Skin epidermis (tissue), 12 donors: ENCODE data around the gene BCL2L1.
"Not testable (repeated sequence)": the region's sequence is repeated elsewhere in the genome, so short reads cannot be mapped to it uniquely, and the experiment has no call there.

Experiments used
- H3K27ac ChIP-seq, 21 experiments: fragments of 200-600 bp; sonication (generic) in 11 of 21; one replicate each; pipeline ENCODE4 v1.5.0; 2020; ENCODE audit warnings: mild to moderate bottlenecking in 3 of 21, inconsistent platforms in 2 of 21, moderate library complexity in 2 of 21
- H3K4me3 ChIP-seq, 7 experiments: fragments of 200-600 bp; sonication (generic) in 2 of 7; one replicate each; pipeline ENCODE4 v1.5.0; 2020; ENCODE audit warnings: inconsistent platforms in 2 of 7, mild to moderate bottlenecking in 2 of 7, moderate library complexity in 1 of 7

Gene BCL2L1

DNA sequence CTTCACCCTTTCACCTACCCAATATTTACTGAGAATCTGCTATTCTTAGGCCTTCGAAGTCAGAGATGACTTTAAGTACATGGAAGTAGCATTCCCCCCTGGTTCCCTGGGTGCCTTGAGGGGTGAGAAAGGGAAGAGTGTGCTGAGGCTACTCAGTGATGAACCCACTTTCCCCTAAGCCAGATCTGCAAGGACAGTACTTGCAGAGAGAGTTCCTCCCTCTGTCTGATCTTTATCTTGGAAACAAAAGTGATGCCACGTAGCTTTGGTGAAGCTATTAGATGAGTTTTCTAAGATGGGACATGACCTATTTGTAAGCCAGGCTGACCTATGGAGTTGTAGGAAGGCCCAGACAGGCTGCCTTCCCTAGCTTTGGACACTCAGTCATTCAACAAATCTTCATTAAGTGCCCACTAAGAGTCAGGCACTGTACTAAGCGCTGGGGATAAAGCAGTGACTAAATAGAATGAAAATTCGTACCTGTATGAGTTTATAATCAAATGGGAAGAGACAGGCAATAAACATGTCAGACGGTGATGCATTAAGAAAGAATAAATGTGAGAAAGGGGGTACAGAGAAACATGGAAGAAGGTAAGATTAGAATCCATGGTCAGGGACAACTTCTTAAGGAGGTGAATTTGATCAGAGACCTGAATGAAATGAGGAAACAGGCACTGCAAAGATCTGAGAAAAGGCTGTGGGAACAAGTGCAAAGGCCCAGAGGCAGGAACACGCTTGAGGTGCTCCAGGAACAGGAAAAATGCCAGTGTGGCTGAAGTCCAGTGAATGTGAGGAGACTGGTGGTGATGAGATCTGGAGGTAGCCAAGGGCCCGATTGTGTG lies 42.2 kb downstream of the BCL2L1 start:
- peak overlapping the region in 8 of 21 experiments; percentile 3 to 63 (median 34) for H3K27ac ChIP-seq

DNA sequence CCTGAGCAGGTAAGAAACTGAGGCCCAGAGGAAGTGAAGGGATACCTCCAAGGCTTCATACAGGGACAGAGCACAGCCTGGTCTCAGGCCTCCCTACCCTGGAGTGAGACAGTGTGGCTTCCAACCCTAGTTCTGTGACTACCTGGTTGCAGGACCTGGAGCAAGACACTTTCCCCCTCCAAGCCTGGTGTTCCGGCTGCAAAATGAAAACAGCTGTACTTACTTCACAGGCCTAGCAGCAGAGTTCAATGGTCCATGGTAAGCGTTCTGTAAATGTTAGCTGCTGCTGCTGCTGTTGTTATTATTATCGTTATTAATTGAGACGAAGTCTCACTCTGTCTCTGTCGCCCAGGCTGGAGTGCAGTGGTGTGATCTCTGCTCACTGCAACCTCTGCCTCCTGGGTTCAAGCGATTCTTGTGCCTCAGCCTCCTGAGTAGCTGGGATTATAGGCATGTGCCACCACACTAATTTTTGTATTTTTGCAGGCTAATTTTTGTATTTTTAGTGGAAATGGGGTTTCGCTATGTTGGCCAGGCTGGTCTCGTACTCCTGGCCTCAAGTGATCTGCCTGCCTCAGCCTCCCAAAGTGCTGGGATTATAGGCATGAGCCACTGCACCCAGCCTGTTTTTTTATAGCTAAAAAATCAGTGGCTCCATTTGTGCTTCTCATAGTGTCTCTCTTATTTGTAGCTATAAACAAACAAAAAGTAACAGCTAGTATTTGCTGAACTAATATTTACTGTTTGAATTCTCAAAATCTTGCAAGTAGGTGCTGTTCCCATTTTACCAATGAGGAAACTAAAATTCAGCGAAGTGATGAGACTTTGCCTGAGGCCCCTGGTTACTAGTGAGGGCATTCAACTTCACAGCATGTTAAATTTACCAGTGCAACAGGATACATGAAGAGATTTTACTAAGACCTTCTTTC lies 43.0 kb downstream of the BCL2L1 start:
- Histone ChIP-seq H3K27ac (peak overlapping the region in 10 of 21 experiments; percentile 3 to 89 (median 56)), H3K4me3 (no peak overlapping the region)

More for the DNA sequence above, 42.2 kb downstream of the BCL2L1 start:
- no peak overlapping the region for H3K4me3 ChIP-seq

DNA sequence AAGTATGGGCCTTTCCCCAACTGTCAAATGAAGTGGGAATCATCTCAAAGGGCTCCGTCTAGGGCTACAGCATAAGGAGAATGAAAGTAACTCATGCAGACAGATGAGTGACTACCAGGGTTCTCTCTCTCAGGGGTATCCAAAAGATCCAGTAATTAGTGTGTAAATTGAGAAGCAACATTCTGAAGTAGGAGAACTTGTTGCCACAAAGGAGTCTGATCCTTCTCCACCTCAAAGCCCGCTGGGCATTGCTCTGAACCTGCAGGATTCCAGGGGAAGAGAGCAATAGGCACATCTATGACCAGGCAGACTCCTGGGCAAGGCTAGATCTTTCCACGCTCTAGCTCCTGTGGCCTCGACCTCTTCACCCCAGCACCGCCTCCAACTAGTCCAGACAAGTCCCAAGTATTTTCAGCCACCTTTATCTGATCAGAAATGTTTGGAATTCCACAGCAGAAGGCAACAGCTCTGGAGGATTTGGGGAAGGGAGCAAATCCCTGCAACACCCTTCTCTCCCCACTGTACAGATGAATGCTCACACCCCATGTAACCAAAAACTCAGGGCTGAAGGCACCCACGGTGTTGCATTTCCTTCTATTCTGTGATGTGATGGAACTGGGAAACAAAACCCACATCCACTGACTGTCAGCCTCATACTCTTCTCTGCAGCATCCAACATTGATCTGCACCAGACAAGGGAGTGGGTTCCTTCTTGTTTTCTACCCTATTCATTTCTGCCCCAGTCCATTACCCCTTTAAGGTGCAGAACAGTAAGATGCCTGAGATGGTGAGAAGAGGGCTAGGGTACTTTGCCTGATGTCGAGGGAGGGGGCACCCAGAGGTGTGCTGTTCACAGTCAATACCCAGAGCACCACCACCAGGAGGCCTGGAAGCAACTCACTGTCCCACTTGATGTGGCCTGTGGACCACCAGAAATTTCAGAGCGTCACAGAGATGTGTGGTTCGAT lies 44.0 kb downstream of the BCL2L1 start:
- Histone ChIP-seq H3K27ac (peak overlapping the region in 11 of 21 experiments; percentile 10 to 89 (median 39)), H3K4me3 (no peak overlapping the region)

DNA sequence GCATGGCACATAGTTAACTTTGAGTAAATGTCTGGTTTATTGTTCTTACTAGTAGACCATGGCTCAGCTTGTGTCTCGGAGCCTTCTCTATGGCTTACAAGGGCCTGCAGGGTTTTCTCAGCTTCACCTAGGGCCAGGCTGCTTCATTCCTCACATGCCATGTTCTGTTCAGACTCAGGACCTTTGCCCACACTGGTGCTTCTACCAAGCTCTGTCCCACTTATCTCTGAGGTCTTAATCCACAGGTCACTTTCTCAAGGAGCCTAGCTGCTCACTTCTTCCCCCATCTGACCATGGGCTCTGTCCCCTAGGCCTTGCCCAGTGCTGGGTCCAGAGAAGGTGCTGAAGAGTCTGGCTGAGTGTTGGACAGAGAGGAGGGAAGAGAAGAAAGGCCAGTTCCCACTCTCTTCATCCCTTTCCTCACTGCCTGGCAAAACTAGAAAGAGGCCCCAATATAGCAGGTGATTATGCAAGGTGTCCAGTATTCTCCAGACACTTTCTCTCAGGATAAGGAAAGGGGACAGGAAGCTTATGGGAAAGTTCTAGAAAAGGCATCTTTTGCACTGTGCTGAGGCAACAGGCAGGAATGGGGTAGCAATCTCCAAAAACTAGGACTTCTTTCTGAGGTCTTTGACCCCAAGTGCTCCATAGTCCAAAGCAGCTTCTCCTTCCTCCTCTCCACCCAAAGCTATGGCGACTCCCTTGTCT lies 45.0 kb downstream of the BCL2L1 start:
- Histone ChIP-seq H3K4me3 (no peak overlapping the region), H3K27ac (peak overlapping the region in 14 of 21 experiments; percentile 4 to 89 (median 44))

DNA sequence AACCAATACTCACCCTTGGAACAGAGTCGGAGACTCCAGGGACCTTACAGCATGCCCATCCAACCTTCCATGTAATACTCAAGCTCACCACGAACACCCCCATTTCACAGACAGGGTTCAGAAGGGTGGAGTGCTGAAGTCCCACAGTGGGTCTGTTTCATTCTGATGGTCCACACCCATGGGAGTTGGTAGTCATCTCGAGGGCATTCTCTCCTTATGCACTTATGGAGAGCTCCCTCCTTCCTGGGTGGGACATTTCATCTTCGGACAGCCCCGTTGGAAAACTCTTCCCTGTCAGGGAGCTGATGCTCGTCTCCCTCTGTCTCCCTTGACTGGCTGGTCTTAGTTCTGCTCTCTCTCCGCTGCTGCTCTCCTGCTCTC lies 46.1 kb downstream of the BCL2L1 start:
- Histone ChIP-seq H3K4me3 (no peak overlapping the region), H3K27ac (peak overlapping the region in 19 of 21 experiments; percentile 22 to 92 (median 77))

DNA sequence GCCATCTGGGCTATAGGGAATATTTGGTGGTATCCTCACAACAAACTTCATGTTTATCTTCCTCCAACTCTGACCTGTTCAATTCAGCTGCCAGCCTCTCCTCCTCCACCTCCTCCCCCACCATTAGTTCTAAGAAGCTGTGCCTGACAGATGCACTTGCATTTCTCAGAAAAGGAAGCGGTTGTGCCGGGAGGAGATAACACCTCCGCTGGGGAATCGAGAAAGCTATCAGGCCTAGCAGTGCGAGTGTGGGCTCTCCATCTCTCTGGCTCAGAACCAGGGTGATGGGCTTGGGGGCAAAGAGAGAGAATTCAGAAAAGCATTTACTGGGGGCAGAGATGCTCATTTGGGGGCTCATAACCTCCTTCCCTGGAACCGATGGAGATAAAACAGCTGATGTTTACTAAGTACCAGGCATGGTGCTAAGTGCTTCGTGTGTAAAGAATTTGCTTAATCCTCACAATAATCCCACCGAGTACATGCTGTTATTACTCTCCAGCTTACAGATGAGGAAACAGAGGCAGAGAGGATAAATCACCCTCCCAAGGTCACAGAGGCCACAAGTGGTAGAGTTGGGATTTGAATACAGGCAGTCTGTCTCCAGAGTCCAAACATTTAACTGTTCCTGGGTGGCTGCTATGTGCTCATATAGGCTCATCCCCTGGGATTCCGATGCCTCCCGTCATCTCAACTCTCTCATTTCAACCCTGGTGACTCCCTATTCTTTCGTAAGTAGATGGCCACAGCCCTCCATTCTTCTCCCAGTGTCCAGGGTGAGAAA lies 46.6 kb downstream of the BCL2L1 start:
- H3K4me3 ChIP-seq, result peak overlapping the region in 2 of 7 experiments; percentile 5 to 21
- peak overlapping the region; percentile 22 to 92 (median 77) for H3K27ac ChIP-seq

DNA sequence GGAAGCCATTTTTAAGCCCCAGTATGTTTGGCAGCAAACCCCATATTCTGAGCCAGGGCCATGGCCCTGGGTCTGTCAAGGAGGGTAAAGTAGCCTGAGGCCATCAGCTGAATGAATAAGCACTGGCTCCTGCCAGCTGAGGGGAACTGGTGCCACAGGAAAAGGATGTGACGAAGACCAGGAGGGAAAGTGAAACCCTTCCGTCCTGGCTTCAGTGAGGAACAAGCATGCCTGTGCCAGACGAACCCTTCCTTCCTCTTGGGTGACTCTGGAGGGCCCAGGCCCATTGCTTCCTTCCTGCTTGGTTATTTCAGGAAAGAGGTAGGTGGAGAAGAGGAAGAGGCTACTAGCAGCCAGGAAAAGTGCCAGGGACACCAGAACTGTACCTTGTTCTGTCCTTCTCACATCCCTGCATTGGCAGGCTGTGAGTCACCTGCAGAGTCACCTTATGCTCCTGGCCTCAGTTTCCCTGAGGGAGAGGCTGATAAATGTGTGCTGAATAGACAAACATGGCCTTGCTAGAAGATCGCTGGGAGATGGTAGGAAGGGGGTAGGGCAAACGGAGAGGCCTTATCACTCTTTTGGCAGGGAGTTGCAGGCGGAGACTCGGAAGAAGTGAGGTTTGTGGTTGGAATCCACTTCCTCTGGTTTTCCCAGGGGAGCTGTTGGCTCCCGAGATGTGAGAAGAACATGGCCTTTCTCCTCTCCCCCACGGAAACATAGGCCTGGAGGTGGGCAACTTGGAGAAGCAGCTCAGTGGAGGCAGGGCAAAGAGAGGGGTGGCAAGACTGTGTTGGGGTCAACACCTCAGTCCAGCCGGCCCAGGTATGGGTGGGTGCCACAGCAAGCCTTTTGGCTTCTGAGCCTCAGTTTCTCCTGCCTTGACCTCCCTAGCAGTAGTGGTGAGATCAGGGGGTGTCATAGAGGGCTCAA lies 47.5 kb downstream of the BCL2L1 start:
- peak overlapping the region in 4 of 7 experiments; percentile 5 to 21 (median 16) for H3K4me3 ChIP-seq
- H3K27ac ChIP-seq, result peak overlapping the region; percentile 22 to 92 (median 77)

DNA sequence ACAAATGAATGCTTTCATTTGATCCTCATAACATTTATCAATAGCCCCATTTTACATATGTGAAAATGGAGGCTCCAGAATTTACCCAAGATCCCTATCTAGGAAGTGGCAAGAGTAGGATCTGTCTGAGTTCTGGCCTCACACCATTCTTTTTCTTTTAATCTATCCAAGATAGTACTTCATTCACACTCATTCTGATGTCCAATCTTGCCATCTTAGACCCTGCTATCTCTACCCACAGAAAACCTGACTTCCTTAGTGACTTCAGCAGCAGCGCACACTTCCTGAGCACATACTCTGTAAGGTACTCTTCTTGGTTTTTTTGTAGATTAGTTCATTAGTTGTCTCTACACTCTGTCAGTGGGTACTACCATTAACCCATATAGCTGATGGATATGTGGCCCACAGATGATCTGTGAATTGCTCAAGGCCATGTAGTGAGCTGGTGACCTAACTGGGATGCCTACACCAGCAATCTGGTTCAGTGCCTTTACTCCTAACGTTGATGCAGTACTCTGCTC lies 48.7 kb downstream of the BCL2L1 start:
- peak overlapping the region in 19 of 21 experiments; percentile 43 to 92 (median 78) for H3K27ac ChIP-seq

DNA sequence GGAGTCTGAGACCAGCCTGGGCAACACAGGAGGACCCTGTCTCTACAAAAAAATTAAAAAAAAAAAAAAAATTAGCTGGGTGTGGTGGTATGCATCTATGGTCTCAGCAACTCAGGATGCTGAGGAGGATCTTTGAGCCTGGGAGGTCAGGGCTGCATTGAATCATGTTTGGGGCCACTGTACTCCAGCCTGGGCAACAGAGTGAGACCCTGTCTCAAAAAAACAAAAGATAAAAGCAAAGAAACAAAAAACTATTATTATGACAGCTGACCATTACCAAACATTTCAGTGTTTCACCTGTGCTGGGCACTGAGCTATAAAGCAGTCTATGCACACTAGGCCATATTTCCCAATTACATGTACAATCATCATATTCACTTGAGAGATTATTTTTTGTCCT lies 49.2 kb downstream of the BCL2L1 start:
- peak overlapping the region in 15 of 21 experiments; percentile 41 to 92 (median 78) for H3K27ac ChIP-seq
- no peak overlapping the region for H3K4me3 ChIP-seq

More for the DNA sequence above, 48.7 kb downstream of the BCL2L1 start:
- H3K4me3 ChIP-seq, result no peak overlapping the region

DNA sequence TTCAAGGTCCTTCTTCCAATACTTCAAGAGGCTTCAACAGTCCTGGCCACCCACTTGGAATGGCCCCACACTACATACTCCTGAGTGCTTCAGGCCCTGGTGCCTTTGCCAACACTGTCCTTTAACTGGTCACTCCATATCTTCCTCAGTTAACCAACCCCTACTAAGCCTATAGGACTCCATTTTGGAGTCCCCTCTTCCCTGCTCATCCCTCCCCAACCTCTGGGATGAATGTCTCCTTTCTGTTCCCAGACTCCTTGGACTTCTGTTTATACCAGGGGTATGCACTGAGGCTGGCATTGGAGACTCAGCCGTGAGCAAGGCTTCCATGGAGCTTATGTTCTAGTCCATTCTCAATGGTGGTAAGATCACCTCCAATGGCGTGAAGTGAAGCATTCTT lies 51.3 kb downstream of the BCL2L1 start:
- peak overlapping the region in 17 of 21 experiments; percentile 22 to 89 (median 70) for H3K27ac ChIP-seq
- no peak overlapping the region for H3K4me3 ChIP-seq

DNA sequence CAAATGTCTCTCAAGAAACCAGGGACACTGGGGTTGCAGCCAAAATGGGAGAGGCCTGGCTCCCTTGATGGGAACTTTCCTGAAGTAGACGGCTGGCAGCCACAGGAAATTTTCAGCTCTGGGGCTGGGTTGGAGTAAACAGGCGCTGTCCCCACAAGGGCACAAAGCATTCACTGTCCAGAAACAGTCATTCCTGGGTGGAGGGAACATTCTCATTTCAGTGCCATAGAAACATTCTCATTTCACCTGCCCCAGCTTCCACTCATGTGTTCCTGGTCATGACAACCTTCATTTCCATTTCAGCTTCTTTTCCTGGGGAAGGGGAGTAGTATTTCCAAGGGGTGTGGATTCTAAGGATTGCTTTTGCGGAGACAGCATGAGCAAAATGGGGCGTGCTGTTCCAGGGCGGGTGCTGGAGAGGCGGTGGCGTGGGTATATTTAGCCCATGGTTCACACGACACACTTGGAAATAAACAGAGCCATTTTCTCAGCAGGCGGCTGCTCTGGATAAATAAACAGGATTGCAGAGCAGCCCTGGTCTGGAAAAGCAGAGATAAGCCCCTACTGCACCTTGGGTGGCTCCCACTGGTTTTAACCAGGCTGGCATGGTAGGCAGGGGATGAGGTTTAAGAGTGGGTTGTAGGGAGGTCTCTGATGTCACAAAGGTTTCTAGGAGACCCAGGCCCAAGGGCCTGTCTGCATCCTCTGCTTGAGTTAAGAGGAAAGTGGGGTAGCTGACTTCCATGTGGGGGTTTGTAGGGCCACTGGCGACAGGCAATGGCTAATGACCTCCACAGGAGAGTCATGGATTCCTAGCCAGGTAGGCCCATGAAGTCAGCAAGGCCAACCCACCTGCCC lies 52.1 kb downstream of the BCL2L1 start:
- H3K4me3 ChIP-seq, result no peak overlapping the region

DNA sequence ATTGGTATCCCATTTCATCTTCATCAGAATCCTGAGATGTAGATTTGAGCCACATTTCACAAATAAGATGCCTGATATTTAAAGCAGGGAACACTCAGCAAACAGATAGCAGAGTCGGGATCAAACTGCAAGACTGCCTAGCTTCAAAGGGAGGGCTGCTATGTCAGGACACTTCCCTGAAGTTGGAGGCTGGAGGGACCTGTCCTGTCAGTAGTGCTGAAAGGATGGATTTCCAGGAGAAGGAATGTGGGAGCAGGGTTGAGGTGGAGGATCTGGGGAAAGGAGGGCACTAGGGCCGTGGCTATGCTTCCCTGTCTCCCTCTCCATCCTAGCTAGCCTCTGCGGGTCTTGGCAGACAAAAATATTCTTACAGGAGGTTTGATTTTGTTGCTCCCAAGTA lies 52.8 kb downstream of the BCL2L1 start:
- H3K27ac ChIP-seq, result peak overlapping the region in 15 of 21 experiments; percentile 13 to 89 (median 74)
- H3K4me3 ChIP-seq, result no peak overlapping the region

More for the DNA sequence above, 52.1 kb downstream of the BCL2L1 start:
- peak overlapping the region in 16 of 21 experiments; percentile 23 to 89 (median 72) for H3K27ac ChIP-seq

DNA sequence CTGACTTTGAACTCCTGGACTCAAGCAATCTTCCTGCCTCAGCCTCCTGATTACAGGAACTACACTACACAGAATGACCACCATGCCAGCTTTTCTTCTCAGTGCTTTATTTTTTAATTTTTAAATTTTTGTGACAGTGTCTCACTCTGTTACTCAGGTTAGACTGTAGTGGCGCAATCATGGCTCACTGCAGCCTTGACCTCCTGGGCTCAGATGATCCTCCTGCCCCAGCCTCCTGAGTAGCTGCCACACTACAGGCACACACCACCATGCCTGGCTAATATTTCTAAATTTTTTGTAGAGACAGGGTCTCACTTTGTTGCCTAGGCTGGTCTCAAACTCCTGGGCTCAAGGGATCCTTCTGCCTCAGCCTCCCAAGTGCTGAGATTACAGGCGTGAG lies 53.7 kb downstream of the BCL2L1 start:
- H3K27ac ChIP-seq, result peak overlapping the region in 12 of 21 experiments; percentile 32 to 89 (median 68)

DNA sequence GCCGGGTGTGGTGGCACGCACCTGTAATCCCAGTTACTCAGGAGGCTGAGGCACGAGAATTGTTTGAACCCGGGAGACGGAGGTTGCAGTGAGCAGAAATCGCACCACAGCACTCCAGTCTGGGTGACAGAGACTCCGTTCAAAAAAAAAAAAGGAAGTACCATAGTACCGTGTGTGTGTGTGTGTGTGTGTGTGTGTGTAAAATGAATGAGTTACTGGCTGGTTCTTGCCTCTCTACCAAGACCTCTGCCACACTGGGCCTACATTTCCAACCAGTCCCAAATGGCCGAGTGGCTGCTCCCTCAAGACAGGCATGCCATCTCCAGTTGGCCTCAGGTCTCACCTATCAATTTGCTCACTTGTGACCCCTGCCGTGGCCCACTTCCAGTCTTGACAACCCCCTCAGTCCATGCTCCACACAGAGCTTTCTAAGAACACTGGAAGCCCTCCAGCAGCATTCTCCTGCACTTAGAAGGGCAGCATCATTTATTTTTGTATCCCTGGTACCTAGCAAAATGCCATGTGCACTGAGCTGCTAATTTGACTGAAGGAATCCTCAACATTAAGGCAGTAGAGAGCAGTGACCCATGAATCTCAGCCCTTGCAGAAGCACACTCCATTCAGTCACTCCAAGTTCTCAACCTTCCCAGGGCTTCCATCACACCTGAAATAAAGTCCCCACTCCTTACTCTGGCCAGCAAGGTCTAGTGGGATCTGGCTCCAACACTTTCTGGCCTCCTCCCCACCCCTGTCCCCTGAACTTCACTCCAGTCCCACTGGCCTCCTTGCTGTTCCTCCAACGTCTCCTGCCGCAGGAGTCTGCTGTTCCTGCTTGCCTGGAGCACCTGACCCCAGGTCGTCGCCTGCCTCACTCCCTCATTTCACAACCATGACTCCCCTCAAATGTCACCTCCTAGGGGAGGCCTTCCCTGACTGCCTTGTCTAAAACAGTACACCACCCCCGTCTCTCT lies 55.1 kb downstream of the BCL2L1 start:
- Histone ChIP-seq H3K27ac (peak overlapping the region in 18 of 21 experiments; percentile 17 to 89 (median 58)), H3K4me3 (no peak overlapping the region)

More for the DNA sequence above, 53.7 kb downstream of the BCL2L1 start:
- not testable (repeated sequence) for H3K4me3 ChIP-seq
